ENCODE data around the gene CCDC24. TPM values are rescaled to one million over a fixed set of nuclear protein-coding genes. Genes with fewer than 3 reads are reported as not detected.

Gene CCDC24
- total and polyA plus RNA-seq, 2 of the 13 experiments (the other 11 are each of a cell fraction or from before 2014, with no cell fraction given), result 1.4 to 2.9 TPM

DNA sequence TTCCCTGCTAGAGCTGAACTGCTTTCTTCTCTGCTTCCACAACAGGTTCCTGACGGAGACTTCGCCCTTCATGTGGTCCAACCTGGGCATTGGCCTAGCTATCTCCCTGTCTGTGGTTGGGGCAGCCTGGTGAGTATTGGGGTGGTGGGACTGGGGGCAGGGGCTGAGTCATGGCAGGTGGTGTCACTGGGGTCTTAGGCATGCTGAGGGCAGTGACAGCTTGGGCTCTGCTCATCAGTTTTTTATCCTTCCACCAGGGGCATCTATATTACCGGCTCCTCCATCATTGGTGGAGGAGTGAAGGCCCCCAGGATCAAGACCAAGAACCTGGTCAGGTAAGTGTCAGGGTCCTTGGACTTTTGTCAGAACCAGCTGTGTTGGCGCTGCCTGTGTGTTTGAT is 15.4 kb upstream of the CCDC24 start:
- ATAC-seq (no peak), DNase-seq (ENCODE audit: low spot score) (no peak), FAIRE-seq (no peak)
- 81% methylated on average over 4 of the region's 4 CpGs for WGBS (ENCODE audit: low lambda C conversion rate)
- Histone ChIP-seq H3K27me3 (ENCODE audit: control insufficient read depth in 1 of 2, insufficient read depth in 2 of 2, low read length in 2 of 2) (no peaks in the 10 kb centered on the region), H3K36me3 (replicated peaks in 1 of 2; ENCODE audit: control insufficient read depth in 1 of 2, insufficient read depth in 2 of 2, low read length in 2 of 2) (peaks cover 3 to 14% of the 10 kb centered on the region in 2 experiments), H3K9me3 (ENCODE audit: low read length) (no peaks in the 10 kb centered on the region), H3K79me2 (ENCODE audit: insufficient read depth, low read length) (peaks cover 39% of the 10 kb centered on the region), H2AFZ (ENCODE audit: low read length) (no peak overlapping the region), H3K4me2 (ENCODE audit: low read depth, low read length) (peak overlapping the region; percentile 99), H4K20me1 (ENCODE audit: insufficient read depth, low read length) (peaks cover 4% of the 10 kb centered on the region; the same call in 1 of the 2 replicates), H3K27ac (ENCODE audit: extremely low read length, insufficient read depth, low read length) (peak overlapping the region; percentile 75), H3K9ac (ENCODE audit: insufficient read depth, low read depth, low read length) (peak overlapping the region; percentile 86), H3K4me3 (replicated peaks in 1 of 3; ENCODE audit: insufficient read depth in 1 of 3, low read depth in 2 of 3, low read length in 3 of 3) (peak overlapping the region; percentile 95 to 96 (median 95)), H3K4me1 (ENCODE audit: insufficient read depth, low read length) (peaks cover 58% of the 10 kb centered on the region)
- TF ChIP-seq POLR2G (IDR thresholded peaks at IDR 0.05; ENCODE audit: low read depth, low read length), result peak; percentile 13; the same call in 1 of the 2 replicates
- TF ChIP-seq ZEB1 (IDR thresholded peaks at IDR 0.05; ENCODE audit: insufficient replicate concordance, low read depth), result no peak
- in situ Hi-C loops (cut with HindIII; ENCODE audit: extremely low pct_ligation_motif_present, low pct_unique_long_range_greater_than_20kb) (no loop called here), intact Hi-C loops (cut with micrococcal nuclease; ENCODE audit: unreplicated experiment) (no loop called here)
- ChIA-PET POLR2A (interaction anchor here (1.2 to 4.1 kb wide), 5 partner anchors 11 to 56 kb away, joined by 3 to 20 read pairs (median 10); partner anchors contain the start of genes IPO13 and SLC6A9), CTCF (ENCODE audit: low intra/inter-chr PET ratio, low total read pairs) (no interaction called here)
- BruUV-seq (replicated peaks), result no TSS peak

- Histone ChIP-seq H3K4me2 (ENCODE audit: low read depth, low read length) (0 out of 2 replicates have a peak overlapping the region, but pooled peaks have one; percentile 9), H3K27ac (ENCODE audit: extremely low read length, insufficient read depth, low read length) (no peak overlapping the region), H3K4me1 (ENCODE audit: insufficient read depth, low read length) (peaks cover 63% of the 10 kb centered on the region), H3K9me3 (ENCODE audit: low read length) (no peaks in the 10 kb centered on the region), H3K27me3 (ENCODE audit: control insufficient read depth in 1 of 2, insufficient read depth in 2 of 2, low read length in 2 of 2) (no peaks in the 10 kb centered on the region), H3K79me2 (ENCODE audit: insufficient read depth, low read length) (peaks cover 47% of the 10 kb centered on the region), H3K4me3 (replicated peaks in 1 of 3; ENCODE audit: insufficient read depth in 1 of 3, low read depth in 2 of 3, low read length in 3 of 3) (no peak overlapping the region), H3K9ac (ENCODE audit: insufficient read depth, low read depth, low read length) (no peak overlapping the region), H4K20me1 (ENCODE audit: insufficient read depth, low read length) (peaks cover 4% of the 10 kb centered on the region; the same call in 1 of the 2 replicates), H2AFZ (ENCODE audit: low read length) (no peak overlapping the region), H3K36me3 (replicated peaks in 1 of 2; ENCODE audit: control insufficient read depth in 1 of 2, insufficient read depth in 2 of 2, low read length in 2 of 2) (peaks cover 5 to 16% of the 10 kb centered on the region in 2 experiments)
- intact Hi-C loops (cut with micrococcal nuclease; ENCODE audit: unreplicated experiment), result no loop called here
- FAIRE-seq, result no peak
- no TSS peak for BruUV-seq (replicated peaks)
- no peak for DNase-seq (ENCODE audit: low spot score)
- ChIA-PET POLR2A (interaction anchor here (1.1 to 2.4 kb wide), 3 partner anchors 11 to 91 kb away, joined by 3 to 32 read pairs (median 11); partner anchors contain the start of gene SLC6A9), CTCF (ENCODE audit: low intra/inter-chr PET ratio, low total read pairs) (no interaction called here)
- 0 out of 2 replicates have a peak, but pooled peaks have one; percentile 19 for TF ChIP-seq ZNF367 (CRISPR knock-in tag; IDR thresholded peaks at IDR 0.05; ENCODE audit: borderline replicate concordance)
- TF ChIP-seq ZNF790 (CRISPR knock-in tag; IDR thresholded peaks at IDR 0.05; ENCODE audit: borderline replicate concordance), result no peak
- TF ChIP-seq CHCHD3 (CRISPR knock-in tag; IDR thresholded peaks at IDR 0.05), result no peak
- TF ChIP-seq KDM3A (CRISPR knock-in tag; IDR thresholded peaks at IDR 0.05; ENCODE audit: low read depth), result no peak
- TF ChIP-seq USF2 (IDR thresholded peaks at IDR 0.05; ENCODE audit: low read depth, low read length), result no peak
- TF ChIP-seq USF2 (CRISPR knock-in tag; IDR thresholded peaks at IDR 0.05; ENCODE audit: borderline replicate concordance), result 0 out of 2 replicates have a peak, but pooled peaks have one; percentile 20
- TF ChIP-seq EEA1 (CRISPR knock-in tag; IDR thresholded peaks at IDR 0.05; ENCODE audit: borderline replicate concordance), result no peak
- 100% methylated on average over 8 of the region's 8 CpGs for WGBS (ENCODE audit: low lambda C conversion rate)
- no peak for ATAC-seq
- in situ Hi-C loops (cut with HindIII; ENCODE audit: extremely low pct_ligation_motif_present, low pct_unique_long_range_greater_than_20kb), result no loop called here
These were observed 14.5 kb upstream of the CCDC24 start for GRCh38 chr1:43976890-43977289.

All from HepG2 (cell line).